IMR-90 (cell line): ENCODE data around the gene NOS3. TPM values are rescaled to one million over a fixed set of nuclear protein-coding genes. Genes with fewer than 3 reads are reported as not detected.

Experiments used
- ATAC-seq: fragments of 200-7000 bp; cut with Tn5 transposase; 2 replicates; pipeline ENCODE4 v1.9.1; 2020; ENCODE audit warnings: low read depth, mild to moderate bottlenecking, moderate library complexity
- BruUV-seq: library from RNA; stranded (reverse); fragments of 400-500 nt; replicated peaks from 2 replicates; lab custom pipeline; 2021; lab: Mats Ljungman, UMichigan
- CTCF ChIA-PET: fragments of 300-600 bp; formaldehyde crosslinking; extraction: SDS; loops from one replicate; lab custom pipeline; 2021; ENCODE audit warnings: antibody characterized with exemption; lab: Yijun Ruan, JAX
- POLR2A ChIA-PET: fragments of 300-600 bp; sonication (Branson Sonifier 250); formaldehyde crosslinking; loops from one replicate; lab custom pipeline; 2022; ENCODE audit warnings: antibody characterized with exemption; ENCODE audit not compliant: unreplicated experiment; lab: Charles Lee
- DNase-seq: peaks from one replicate; pipeline ENCODE4 v3.0.0; 2013
- H2AFZ ChIP-seq: replicated peaks from 2 replicates; pipeline ENCODE3; 2013; ENCODE audit warnings: low read length, mild to moderate bottlenecking; ENCODE audit not compliant: poor library complexity
- H2AK5ac ChIP-seq: 2 replicates; pipeline ENCODE4 v1.6.1; 2013; ENCODE audit warnings: low read depth, low read length, inconsistent platforms
- H2AK9ac ChIP-seq: replicated peaks from 2 replicates; pipeline ENCODE3; 2013; ENCODE audit warnings: mild to moderate bottlenecking, low read depth, low read length, moderate library complexity; ENCODE audit not compliant: poor library complexity
- H2BK120ac ChIP-seq: 2 replicates; pipeline ENCODE4 v1.6.1; 2013; ENCODE audit warnings: low read depth, low read length, inconsistent platforms
- H2BK15ac ChIP-seq: 3 replicates; pipeline ENCODE4 v1.6.1; 2013; ENCODE audit warnings: low read depth, low read length, inconsistent platforms
- H2BK20ac ChIP-seq: 2 replicates; pipeline ENCODE4 v1.6.1; 2013; ENCODE audit warnings: low read depth, mild to moderate bottlenecking, inconsistent platforms, low read length, moderate library complexity
- H2BK5ac ChIP-seq: 2 replicates; pipeline ENCODE4 v1.6.1; 2013; ENCODE audit warnings: mild to moderate bottlenecking, low read depth, low read length, inconsistent platforms; ENCODE audit not compliant: poor library complexity, severe bottlenecking
- H3K14ac ChIP-seq: replicated peaks from 2 replicates; pipeline ENCODE4 v1.6.1; 2013; ENCODE audit warnings: low read depth, low read length, inconsistent platforms
- H3K18ac ChIP-seq: 2 replicates; pipeline ENCODE4 v1.6.1; 2013; ENCODE audit warnings: low read depth, low read length, control low read depth
- H3K23ac ChIP-seq: 2 replicates; pipeline ENCODE4 v1.6.1; 2013; ENCODE audit warnings: low read depth, low read length, inconsistent platforms
- H3K27ac ChIP-seq: 2 replicates; pipeline ENCODE4 v1.5.1; 2013; ENCODE audit warnings: mild to moderate bottlenecking, control low read depth, low read length; ENCODE audit not compliant: insufficient read depth
- H3K27me3 ChIP-seq: 2 replicates; pipeline ENCODE4 v1.6.1; 2013; ENCODE audit warnings: low read length; ENCODE audit not compliant: control insufficient read depth, insufficient read depth
- H3K36me3 ChIP-seq: 2 replicates; pipeline ENCODE4 v1.6.1; 2013; ENCODE audit warnings: low read length, mixed read lengths; ENCODE audit not compliant: control insufficient read depth, insufficient read depth
- H3K4ac ChIP-seq: 2 replicates; pipeline ENCODE4 v1.6.1; 2013; ENCODE audit warnings: low read depth, low read length, inconsistent platforms
- H3K4me1 ChIP-seq: 2 replicates; pipeline ENCODE4 v1.6.1; 2013; ENCODE audit warnings: low read length, mixed read lengths; ENCODE audit not compliant: control insufficient read depth, insufficient read depth
- H3K4me2 ChIP-seq: 2 replicates; pipeline ENCODE4 v1.6.1; 2013; ENCODE audit warnings: low read depth, mild to moderate bottlenecking, control low read depth, low read length, moderate library complexity
- H3K4me3 ChIP-seq: 2 replicates; pipeline ENCODE4 v1.5.1; 2013; ENCODE audit warnings: low read depth, mild to moderate bottlenecking, control low read depth, low read length, moderate library complexity; ENCODE audit not compliant: insufficient read depth
- H3K56ac ChIP-seq: 2 replicates; pipeline ENCODE4 v1.6.1; 2013; ENCODE audit warnings: low read length, inconsistent platforms; ENCODE audit not compliant: insufficient read depth; ENCODE audit errors: extremely low read depth
- H3K79me1 ChIP-seq, 2 experiments: 2 replicates each; pipeline ENCODE4 v1.6.1; 2013; ENCODE audit warnings: low read length in 2 of 2, inconsistent platforms in 1 of 2, low read depth in 1 of 2
- H3K9ac ChIP-seq: 2 replicates; pipeline ENCODE4 v1.6.1; 2013; ENCODE audit warnings: low read depth, low read length, control low read depth
- H3K9me1 ChIP-seq: 2 replicates; pipeline ENCODE4 v1.6.1; 2013; ENCODE audit warnings: low read length, inconsistent platforms; ENCODE audit not compliant: insufficient read depth
- H3K9me3 ChIP-seq: 2 replicates; pipeline ENCODE4 v1.6.1; 2013; ENCODE audit warnings: low read length; ENCODE audit not compliant: control insufficient read depth, insufficient read depth
- H4K20me1 ChIP-seq: 2 replicates; pipeline ENCODE4 v1.6.1; 2013; ENCODE audit warnings: low read length, inconsistent platforms; ENCODE audit not compliant: insufficient read depth
- H4K5ac ChIP-seq: 2 replicates; pipeline ENCODE4 v1.6.1; 2013; ENCODE audit warnings: mild to moderate bottlenecking, low read depth, low read length, control low read depth
- H4K8ac ChIP-seq, 2 experiments: 2 replicates each; pipeline ENCODE4 v1.6.1; 2013; ENCODE audit warnings: low read depth in 2 of 2, low read length in 2 of 2, control low read depth in 1 of 2, inconsistent platforms in 1 of 2
- H4K91ac ChIP-seq: 2 replicates; pipeline ENCODE4 v1.6.1; 2013; ENCODE audit warnings: low read depth, low read length, inconsistent platforms; ENCODE audit not compliant: insufficient read depth
- MAFK ChIP-seq: IDR thresholded peaks from 2 replicates; pipeline ENCODE4 v1.6.1; 2012; ENCODE audit warnings: low read depth, low read length, improper control_type of control experiment
- MAZ ChIP-seq: IDR thresholded peaks from 2 replicates; pipeline ENCODE4 v1.6.1; 2012; ENCODE audit warnings: low read depth, mild to moderate bottlenecking, low read length, improper control_type of control experiment, moderate library complexity, borderline replicate concordance
- POLR2A ChIP-seq: IDR thresholded peaks from 2 replicates; pipeline ENCODE4 v1.6.1; 2012; ENCODE audit warnings: mild to moderate bottlenecking, low read depth, low read length
- WGBS, 2 experiments: methylation state at CpG; one replicate each; pipeline versions ENCODE4 v1.1.5 to v1.1.7; 2013; ENCODE audit warnings: missing lambda C conversion rate in 2 of 2; ENCODE audit not compliant: insufficient read length in 1 of 2; ENCODE audit errors: extremely low coverage in 2 of 2; 5-methylcytosine and 5-hydroxymethylcytosine counted together
- dilution Hi-C: fragments of 300-500 bp; cut with HindIII; formaldehyde crosslinking; loops from one replicate; pipeline ENCODE4 v1.14.3; 2018; ENCODE audit warnings: low sequenced_read_pairs; ENCODE audit not compliant: unreplicated experiment
- in situ Hi-C: fragments of 300-500 bp; cut with MboI; formaldehyde crosslinking; loops from 3 replicates; pipeline ENCODE4 v1.14.3; 2019; ENCODE audit warnings: low sequenced_read_pairs, inconsistent platforms, mixed read lengths
- intact Hi-C: fragments of 100-400 bp; cut with micrococcal nuclease; formaldehyde crosslinking; loops from 2 replicates; pipeline ENCODE4 v1.10.0; 2022
- polyA plus RNA-seq, 3 experiments: library from polyadenylated mRNA; depleted of rRNA; stranded (reverse); fragments of >200 nt; gene quantifications; 2 replicates each; pipeline ENCODE4 v1.2.3, GENCODE V29; 2012; ENCODE audit warnings: low replicate concordance in 1 of 3
- total RNA-seq: library from RNA; depleted of rRNA; stranded (reverse); fragments of >200 nt; gene quantifications from 2 replicates; pipeline ENCODE4 v1.2.3, GENCODE V29; 2012
- TF ChIP-seq, protein P1 (sequence below): conservative IDR thresholded peaks from 2 replicates; pipeline ENCODE4 v1.5.1; 2012; ENCODE audit warnings: mild to moderate bottlenecking, low read depth, low read length, improper control_type of control experiment

The NOS3 gene
- total and polyA plus RNA-seq, 2 of the 4 experiments (the other 2 are of a cell fraction): 0.72 to 2.0 TPM

DNA sequence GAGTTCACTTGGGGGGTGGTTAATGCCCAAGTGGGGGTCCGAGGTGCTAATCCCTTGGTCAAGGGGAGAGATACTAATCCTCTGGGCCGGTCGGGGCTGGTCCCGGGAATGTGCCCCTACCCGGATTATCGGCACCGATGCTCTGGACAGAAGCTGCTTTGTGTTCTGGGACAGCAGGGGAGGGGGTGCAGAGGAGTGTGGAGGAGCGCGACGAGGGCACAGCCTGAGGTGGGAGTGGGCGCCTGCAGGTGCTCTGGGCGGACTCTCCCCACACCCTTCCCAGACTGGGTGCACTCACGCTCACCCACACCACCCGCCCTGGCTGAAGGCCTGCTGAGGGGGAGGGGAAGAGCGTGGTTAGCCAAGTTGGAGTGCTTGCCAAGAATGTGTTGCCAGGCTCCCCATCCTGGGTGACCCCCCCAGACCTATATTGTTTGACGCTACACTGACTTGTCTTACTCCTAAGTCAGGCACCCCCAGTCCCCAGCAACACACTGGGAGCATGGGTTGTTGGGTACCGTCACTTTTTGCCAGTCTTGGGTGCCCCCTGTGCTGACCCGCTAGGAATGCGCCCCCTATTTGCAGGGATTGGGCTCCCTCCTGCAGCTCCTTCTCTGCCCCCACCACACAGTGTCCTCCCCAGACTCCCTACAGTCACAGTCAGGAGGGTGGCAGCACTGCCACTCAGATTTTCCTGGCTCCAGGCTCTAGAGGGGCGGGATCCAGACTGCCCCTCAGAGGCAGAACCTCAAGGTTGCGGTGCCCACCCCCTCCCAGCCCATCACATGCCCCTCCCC is 69.8 kb downstream of the NOS3 start:
- Histone ChIP-seq H4K5ac (peak overlapping the region; percentile 26; the same call in 1 of the 2 replicates), H2AK5ac (peak overlapping the region; percentile 96), H4K20me1 (peaks cover 32% of the 10 kb centered on the region), H3K23ac (peak overlapping the region; percentile 87), H3K14ac (peak overlapping the region; percentile 81), H4K8ac (peak overlapping the region; percentile 35 to 56; a peak in 3 of 4 replicates), H2AFZ (peak overlapping the region; percentile 95), H3K4me2 (peak overlapping the region; percentile 99), H3K36me3 (peaks cover 13% of the 10 kb centered on the region), H3K4ac (peak overlapping the region; percentile 89), H3K27me3 (no peaks in the 10 kb centered on the region), H3K18ac (peak overlapping the region; percentile 22; the same call in 1 of the 2 replicates), H3K9ac (peak overlapping the region; percentile 84), H2BK120ac (peak overlapping the region; percentile 48), H3K9me3 (no peaks in the 10 kb centered on the region), H3K56ac (peak overlapping the region; percentile 87), H2AK9ac (peak overlapping the region; percentile 100), H3K27ac (peak overlapping the region; percentile 97), H4K91ac (peak overlapping the region; percentile 56), H3K79me1 (peaks cover 28 to 73% of the 10 kb centered on the region in 2 experiments), H3K9me1 (peaks cover 12% of the 10 kb centered on the region; the same call in 1 of the 2 replicates), H3K4me3 (peak overlapping the region; percentile 94), H2BK20ac (no peak overlapping the region), H3K4me1 (peaks cover 43% of the 10 kb centered on the region), H2BK15ac (0 out of 3 replicates have a peak overlapping the region, but pooled peaks have one; percentile 15), H2BK5ac (peak overlapping the region; percentile 95)
- TF ChIP-seq POLR2A: 0 out of 2 replicates have a peak, but pooled peaks have one; percentile 12
- TF ChIP-seq MAFK: no peak
- TF ChIP-seq, protein P1, sequence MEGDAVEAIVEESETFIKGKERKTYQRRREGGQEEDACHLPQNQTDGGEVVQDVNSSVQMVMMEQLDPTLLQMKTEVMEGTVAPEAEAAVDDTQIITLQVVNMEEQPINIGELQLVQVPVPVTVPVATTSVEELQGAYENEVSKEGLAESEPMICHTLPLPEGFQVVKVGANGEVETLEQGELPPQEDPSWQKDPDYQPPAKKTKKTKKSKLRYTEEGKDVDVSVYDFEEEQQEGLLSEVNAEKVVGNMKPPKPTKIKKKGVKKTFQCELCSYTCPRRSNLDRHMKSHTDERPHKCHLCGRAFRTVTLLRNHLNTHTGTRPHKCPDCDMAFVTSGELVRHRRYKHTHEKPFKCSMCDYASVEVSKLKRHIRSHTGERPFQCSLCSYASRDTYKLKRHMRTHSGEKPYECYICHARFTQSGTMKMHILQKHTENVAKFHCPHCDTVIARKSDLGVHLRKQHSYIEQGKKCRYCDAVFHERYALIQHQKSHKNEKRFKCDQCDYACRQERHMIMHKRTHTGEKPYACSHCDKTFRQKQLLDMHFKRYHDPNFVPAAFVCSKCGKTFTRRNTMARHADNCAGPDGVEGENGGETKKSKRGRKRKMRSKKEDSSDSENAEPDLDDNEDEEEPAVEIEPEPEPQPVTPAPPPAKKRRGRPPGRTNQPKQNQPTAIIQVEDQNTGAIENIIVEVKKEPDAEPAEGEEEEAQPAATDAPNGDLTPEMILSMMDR: peak; percentile 17; the same call in 1 of the 2 replicates
- TF ChIP-seq MAZ: peak; percentile 14; the same call in 1 of the 2 replicates
- DNase-seq: no peak
- ChIA-PET CTCF (no interaction called here), POLR2A (interaction anchor here (0.6 kb wide), 1 partner anchor 17 kb away, joined by 5 read pairs; no protein-coding TSS in a partner anchor)
- dilution Hi-C loops (no loop called here), in situ Hi-C loops (no loop called here), intact Hi-C loops (loop anchor here (1.0 kb wide), 1 partner anchor 51 kb away; no protein-coding TSS in a partner anchor)
- ATAC-seq: no peak
- BruUV-seq: no TSS peak
- 12% methylated on average over 7 of the region's 21 CpGs; no CpG with 5 or more reads in 1 of the 2 experiments for WGBS, 2 experiments
